GM13976 (cell line): ENCODE data around the gene SERPINE2.

Experiments
- DNase-seq: peaks from one replicate; pipeline ENCODE4 v3.0.0; 2012; ENCODE audit warnings: low spot score
- in situ Hi-C: fragments of 300-500 bp; cut with MboI; formaldehyde crosslinking; loops from one replicate; pipeline ENCODE4 v1.12.0; 2022; ENCODE audit warnings: low sequenced_read_pairs, mixed read lengths, inconsistent platforms; ENCODE audit not compliant: unreplicated experiment
- TF ChIP-seq, protein P1 (sequence below): IDR thresholded peaks from 2 replicates; pipeline ENCODE4 v1.5.1; 2012; ENCODE audit warnings: borderline replicate concordance, mild to moderate bottlenecking; ENCODE audit not compliant: insufficient read depth; ENCODE audit errors: extremely low read depth, missing control alignments, control extremely low read depth

SERPINE2 gene

DNA sequence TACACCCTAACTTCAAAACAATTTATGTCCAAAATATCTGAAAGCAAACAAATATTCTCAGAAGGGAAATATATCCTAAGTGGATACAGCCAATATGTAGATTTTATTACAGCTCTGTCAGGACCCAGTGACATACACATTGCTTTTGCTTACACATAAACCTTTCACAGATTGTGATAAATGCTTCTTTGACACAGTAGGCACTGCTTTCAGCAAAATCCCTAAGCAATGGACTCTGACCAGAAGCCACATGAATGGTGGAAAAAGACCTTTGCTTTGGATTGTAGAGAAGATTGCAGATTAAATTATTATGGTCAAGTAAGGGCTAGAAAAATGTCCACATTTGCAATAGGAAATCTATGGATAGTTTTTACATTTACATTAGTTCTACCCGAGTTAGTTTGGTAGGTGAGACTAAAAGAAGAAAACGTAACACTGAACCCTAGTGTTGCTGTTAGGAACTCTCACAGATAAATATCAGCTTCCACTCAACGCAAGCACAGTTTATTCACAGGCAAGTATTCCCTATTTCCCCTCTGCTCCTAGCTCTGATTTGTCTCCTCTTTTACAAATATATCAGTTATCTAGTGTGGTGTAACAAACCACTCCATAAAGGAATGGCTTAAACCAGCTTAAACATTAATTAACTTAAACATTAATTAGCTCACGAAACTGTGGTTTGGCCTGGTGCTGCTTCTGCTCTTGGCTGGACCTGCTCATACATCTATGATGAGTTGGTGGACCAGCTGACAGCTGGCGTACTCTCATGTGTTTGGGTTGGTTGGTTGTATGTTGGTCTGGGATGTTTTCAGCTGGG, 23.6 kb upstream of the SERPINE2 start:
- in situ Hi-C loops: no loop called here
- TF ChIP-seq, protein P1, sequence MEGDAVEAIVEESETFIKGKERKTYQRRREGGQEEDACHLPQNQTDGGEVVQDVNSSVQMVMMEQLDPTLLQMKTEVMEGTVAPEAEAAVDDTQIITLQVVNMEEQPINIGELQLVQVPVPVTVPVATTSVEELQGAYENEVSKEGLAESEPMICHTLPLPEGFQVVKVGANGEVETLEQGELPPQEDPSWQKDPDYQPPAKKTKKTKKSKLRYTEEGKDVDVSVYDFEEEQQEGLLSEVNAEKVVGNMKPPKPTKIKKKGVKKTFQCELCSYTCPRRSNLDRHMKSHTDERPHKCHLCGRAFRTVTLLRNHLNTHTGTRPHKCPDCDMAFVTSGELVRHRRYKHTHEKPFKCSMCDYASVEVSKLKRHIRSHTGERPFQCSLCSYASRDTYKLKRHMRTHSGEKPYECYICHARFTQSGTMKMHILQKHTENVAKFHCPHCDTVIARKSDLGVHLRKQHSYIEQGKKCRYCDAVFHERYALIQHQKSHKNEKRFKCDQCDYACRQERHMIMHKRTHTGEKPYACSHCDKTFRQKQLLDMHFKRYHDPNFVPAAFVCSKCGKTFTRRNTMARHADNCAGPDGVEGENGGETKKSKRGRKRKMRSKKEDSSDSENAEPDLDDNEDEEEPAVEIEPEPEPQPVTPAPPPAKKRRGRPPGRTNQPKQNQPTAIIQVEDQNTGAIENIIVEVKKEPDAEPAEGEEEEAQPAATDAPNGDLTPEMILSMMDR: no peak
- no peak for DNase-seq

DNA sequence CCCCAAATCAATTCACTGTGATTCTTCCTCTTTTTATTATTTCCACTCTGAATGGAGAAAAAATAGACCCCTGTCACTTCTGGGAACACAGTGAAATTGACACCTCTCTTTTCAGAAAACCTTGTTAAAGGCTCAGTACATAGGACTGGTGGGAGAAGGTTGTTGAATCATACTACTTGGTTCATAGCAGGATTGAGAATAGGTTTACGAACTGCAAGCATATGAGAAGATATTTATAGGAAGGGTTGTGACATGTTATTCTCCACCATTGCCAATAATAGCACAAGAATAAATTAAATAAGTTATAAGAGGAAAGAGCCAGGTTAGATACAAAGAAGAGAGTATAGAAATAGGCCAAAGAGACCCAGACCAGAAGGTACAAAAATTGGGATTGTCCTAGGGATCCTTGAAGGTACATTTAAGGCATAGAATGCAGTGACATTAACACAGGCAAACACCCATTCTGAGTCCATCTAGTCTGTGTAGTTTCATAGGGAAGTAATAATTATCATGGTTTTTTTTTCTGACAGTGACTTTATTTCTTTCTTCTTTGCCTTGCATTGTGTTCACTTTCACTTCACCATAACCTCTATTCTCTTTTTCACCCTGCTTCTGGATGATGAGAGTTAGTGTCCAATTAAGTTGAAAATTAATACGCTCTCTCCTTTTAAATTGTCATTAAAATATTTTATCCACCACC, 21.8 kb upstream of the SERPINE2 start:
- in situ Hi-C loops: no loop called here
- DNase-seq: no peak
- TF ChIP-seq, protein P1: no peak

DNA sequence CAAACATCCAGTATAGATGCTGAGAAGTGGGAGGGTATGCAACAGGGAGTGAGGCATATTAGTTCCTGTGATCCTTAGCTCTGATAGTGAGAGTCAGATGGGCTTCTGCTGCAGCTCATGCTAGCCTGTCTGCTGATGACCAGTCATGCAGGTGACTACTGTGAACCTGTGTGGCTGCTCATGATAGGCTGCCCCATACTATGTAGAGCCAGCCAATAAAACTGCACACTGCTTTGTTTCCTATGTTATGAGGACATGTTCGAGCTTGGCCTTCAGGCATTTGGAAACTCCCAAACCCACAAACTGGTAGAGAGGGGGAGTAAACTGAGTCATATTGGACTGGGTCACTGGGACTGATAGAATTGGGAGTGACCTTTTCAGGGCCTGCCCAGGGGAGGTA, 20.1 kb upstream of the SERPINE2 start:
- in situ Hi-C loops: no loop called here
- TF ChIP-seq, protein P1: no peak
- DNase-seq: no peak

DNA sequence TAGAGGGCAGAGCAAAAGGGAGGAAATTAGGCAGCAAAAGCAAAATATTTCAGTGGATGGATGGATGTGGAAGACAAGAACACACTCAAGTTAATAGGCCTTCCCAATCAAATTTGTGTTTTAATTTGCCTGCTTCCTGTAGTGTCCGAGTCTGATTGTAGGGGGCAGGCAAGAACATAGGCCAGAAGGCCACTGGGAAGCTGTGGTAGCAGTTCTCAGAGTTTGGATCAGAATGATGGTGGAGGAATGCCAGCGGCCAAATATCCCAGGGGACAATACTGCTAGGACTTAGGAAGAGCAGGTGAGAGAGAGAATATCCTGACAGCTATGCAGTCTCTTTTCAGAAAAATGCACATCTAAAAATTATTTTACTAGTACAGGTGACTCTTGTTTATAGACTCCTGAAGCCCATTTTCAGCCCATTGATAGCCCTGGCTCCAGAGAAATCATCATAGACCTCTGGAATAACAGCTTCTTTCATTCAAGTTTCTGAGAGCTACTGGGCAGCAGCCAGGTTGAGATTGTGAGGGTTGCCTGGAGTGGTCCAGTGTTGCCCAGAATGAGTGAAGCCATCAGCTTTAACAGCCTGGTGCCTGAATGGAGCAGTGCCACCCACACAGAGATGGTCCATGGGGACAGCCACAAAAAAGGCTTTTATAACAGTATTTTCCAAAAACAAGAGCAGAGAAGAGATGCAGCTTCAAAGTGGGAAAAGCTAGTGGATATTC, 19.1 kb upstream of the SERPINE2 start:
- no peak for DNase-seq
- TF ChIP-seq, protein P1: no peak
- in situ Hi-C loops: no loop called here

DNA sequence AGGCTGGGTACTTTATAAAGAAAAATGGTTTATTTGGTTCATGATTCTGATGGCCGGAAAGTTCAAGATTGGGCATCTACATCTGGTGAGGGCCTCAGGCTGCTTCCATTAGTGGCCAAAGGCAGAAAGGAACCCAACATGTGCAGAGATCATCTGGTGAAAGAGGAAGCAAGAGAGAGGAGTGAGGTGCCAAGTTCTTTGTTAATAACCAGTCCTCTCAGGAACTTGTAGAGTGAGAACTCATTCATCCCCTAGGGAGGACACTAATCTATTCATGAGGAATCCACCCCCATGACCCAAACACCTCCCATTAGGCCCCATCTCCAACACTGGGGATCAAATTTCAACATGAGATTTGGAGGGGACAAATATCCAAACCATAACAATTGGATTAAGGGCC, 17.8 kb upstream of the SERPINE2 start:
- TF ChIP-seq, protein P1: no peak
- in situ Hi-C loops: no loop called here
- no peak for DNase-seq

DNA sequence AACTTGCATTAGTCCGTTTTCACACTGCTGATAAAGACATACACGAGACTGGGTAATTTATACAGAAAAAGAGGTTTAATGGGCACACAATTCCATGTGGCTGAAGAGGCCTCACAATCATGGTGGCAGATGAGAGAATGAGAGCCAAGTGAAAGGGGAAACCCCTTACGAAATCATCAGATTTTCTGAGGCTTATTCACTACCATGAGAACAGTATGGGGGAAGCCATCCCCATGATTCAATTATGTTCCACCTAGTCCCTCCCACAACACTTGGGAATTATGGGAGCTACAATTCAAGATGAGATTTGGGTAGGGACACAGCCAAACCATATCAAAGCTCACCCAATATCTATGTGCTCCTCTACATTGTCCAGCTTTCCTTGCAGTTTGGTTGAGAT, 16.0 kb upstream of the SERPINE2 start:
- TF ChIP-seq, protein P1: no peak
- DNase-seq: no peak
- in situ Hi-C loops: no loop called here
